AML-193 (cell line): ENCODE results near the gene BST1.

Experiments used
- DNase-seq, 2 experiments: peaks; one replicate each; lab custom pipeline; 2025; lab: John Stamatoyannopoulos, UW

BST1 gene

DNA sequence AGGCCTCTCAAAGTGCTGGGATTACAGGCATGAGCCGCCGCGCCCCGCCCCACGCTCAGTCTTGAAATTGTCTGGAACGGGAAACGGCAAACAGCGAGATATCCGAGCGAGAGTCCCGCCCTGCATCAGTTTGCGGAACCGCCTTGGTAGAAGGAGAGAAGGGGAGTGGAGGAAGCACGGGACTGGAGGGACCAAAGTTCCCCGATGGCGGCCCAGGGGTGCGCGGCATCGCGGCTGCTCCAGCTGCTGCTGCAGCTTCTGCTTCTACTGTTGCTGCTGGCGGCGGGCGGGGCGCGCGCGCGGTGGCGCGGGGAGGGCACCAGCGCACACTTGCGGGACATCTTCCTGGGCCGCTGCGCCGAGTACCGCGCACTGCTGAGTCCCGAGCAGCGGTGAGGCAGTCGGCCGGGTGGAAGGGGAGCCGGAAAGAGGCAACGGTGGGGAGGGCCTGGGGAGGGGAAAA, at the start of gene BST1:
BST1 (plus strand) TSS at position 125 of the 463 bp plus-strand sequence; CDS start at position 205, 80 bp downstream.
- peak; percentile 80 to 81 for DNase-seq

DNA sequence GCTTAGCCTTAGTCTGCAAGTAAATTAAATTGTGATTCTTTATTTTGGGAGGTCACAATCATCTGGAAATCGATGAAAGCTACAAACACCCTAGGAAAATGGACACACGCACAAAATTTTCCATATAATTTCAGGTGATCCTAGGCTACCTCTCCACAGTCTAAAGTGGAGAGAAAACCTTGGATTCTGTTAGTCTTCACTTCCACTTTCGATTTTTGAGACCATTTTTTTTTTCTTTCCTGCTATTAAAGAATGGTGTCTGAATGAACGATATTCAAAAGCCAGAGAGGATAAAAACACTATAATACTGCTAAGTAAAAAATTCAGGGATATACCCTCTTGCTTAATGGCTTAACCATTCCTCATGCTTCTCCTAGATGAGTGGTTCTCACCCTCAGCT, 49.4 kb upstream of the BST1 start:
- DNase-seq = no peak

GRCh38 chr4:15653864-15654592, 48.8 kb upstream of the BST1 start:
- peak; percentile 47 to 54 for DNase-seq

GRCh38 chr4:15654593-15655222, 48.2 kb upstream of the BST1 start:
- no peak for DNase-seq

GRCh38 chr4:15655223-15656037, 47.4 kb upstream of the BST1 start, which contains the start of gene FBXL5:
TSS of gene FBXL5 (minus strand) at chr4:15655357. CDS start at chr4:15655287, 70 bp downstream.
- peak; percentile 71 to 78 for DNase-seq

- DNase-seq = no peak
Measured at GRCh38 chr4:15656038-15656470, 46.8 kb upstream of the BST1 start.

- DNase-seq = no peak
Measured at GRCh38 chr4:15657366-15657765, 45.5 kb upstream of the BST1 start.

GRCh38 chr4:15658136-15658770, 44.6 kb upstream of the BST1 start:
- DNase-seq = no peak

- DNase-seq = no peak
Measured at GRCh38 chr4:15658781-15659180, 44.1 kb upstream of the BST1 start.

GRCh38 chr4:15659768-15660570, 42.9 kb upstream of the BST1 start:
- DNase-seq = peak; percentile 95 to 98

- DNase-seq = peak; percentile 84 to 92
Measured at GRCh38 chr4:15665753-15666365, 37.0 kb upstream of the BST1 start.

DNA sequence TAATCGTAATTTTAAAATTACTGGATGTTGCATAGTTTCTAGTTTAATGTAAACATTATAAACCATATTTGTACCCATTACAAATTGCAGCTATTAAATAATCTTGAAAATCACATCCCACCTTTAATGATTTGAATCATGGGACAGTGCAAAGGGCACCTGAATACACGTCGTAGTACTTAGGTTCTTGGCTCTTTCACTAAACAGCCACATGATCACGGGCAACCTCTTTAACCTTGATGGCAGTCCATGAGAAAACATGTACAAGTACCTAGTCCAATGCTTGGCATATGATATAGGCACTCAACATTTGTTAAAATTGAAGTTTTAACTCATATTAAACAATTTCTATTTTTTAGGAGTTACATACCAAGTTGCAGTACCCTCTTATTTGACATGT, 35.9 kb upstream of the BST1 start:
- DNase-seq = no peak

GRCh38 chr4:15668566-15669435, 34.1 kb upstream of the BST1 start:
- no peak for DNase-seq

GRCh38 chr4:15670576-15670975, 32.3 kb upstream of the BST1 start:
- DNase-seq = no peak

DNA sequence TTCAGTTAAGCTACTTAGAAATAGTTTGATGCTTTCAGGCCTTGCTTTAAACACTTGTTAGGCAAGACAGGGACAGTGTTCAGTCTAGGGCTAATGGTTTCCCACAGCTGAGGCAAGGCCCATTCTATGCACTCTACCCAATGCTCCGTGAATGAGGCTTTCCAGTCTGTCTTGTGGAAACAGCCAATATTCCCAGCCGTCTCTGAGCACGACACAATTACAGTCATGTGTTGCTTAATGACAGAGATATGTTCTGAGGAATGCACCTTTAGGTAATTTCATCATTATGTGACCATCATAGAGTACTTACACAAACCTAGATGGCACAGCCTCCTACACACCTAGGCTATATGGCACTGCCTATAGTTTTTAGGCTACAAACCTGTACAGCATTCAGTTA, 30.8 kb upstream of the BST1 start:
- no peak for DNase-seq

DNA sequence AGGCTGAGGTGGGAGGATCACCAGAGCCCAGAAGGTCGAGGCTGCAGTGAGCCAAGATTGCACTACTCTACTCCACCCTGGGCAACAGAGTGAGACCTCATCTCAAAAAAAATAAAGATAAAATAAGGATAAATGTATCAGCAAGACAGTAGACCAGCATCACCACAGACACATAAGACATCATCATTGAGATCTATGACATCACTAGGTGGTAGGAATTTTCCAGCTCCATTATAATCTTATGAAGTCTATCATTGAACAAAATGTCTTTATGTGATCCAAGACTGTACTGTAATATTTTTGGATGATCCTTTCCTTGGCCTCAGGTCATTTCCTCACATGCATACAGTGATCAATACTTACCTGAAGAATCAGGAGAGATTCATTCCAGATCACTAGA, 29.5 kb upstream of the BST1 start:
- no peak for DNase-seq

DNA sequence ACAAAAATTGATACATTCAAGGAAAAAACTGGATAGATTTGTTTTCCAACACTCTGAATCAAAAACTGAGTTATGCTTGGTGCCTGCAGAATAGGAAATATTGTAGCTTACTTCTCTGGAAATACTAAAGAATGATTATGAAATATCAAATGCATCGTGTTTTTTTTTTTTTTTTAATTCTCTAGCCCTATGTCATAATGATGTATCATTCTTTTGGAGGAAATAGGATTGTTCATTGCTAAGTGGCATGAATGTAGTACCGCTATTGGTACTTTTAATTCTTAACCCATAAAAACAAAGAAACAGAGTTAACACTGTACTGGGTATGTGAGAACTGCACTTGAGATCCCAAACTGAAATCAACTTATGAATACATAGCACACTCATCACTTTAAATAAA, 28.8 kb upstream of the BST1 start:
- DNase-seq = no peak

- DNase-seq = no peak
Measured at GRCh38 chr4:15674926-15675325, 27.9 kb upstream of the BST1 start.

- peak; percentile 30 to 47 for DNase-seq
Measured at GRCh38 chr4:15675356-15675755, 27.5 kb upstream of the BST1 start.

GRCh38 chr4:15676039-15676438, 26.8 kb upstream of the BST1 start:
- no peak for DNase-seq
